ENCODE results near the gene SLC6A17.

SLC6A17 gene

DNA sequence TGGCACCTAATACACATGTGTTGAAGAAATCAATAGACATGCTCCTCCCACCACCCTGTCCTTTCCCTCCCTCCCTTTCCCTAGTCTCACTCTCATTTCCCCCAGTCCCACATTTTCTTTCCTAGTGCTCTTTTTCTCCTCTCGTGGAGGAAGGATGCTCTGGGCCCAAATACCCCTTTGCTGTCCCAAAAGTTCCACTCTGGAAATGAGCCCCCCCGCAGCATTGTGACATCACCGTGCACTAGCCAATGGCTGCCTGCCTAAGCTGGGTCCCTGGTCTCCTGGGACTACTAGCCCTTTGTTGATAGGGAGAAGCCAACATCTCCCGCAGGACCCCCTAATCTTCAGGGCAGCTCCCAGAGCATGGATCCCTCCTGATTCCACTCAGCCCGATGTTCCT lies 38.2 kb upstream of the SLC6A17 start, which contains the start of gene UBL4B:
Gene UBL4B, plus strand, starts transcription at position 301 of the 400 bp plus-strand sequence. Its CDS starts 92 bp downstream, at position 393.
- no peak within 1 kb of the TSS for H3K9ac ChIP-seq (ENCODE audit: low read depth, low read length, poor library complexity, severe bottlenecking)
- no peaks in the 10 kb centered on the region for H3K4me1 ChIP-seq (ENCODE audit: insufficient read depth, low read length, poor library complexity, severe bottlenecking)
- no peaks in the 10 kb centered on the region for H3K27me3 ChIP-seq (ENCODE audit: insufficient read depth, low read length, poor library complexity, severe bottlenecking)
- H3K4me3 ChIP-seq (ENCODE audit: low read length, poor library complexity, severe bottlenecking) = no peak within 1 kb of the TSS
- H3K9me2 ChIP-seq (replicated peaks; ENCODE audit: low read depth, low read length) = no peaks in the 10 kb centered on the region
- no peaks in the 10 kb centered on the region for H3K79me2 ChIP-seq (ENCODE audit: insufficient read depth, low read length)
- TF ChIP-seq, protein P1, sequence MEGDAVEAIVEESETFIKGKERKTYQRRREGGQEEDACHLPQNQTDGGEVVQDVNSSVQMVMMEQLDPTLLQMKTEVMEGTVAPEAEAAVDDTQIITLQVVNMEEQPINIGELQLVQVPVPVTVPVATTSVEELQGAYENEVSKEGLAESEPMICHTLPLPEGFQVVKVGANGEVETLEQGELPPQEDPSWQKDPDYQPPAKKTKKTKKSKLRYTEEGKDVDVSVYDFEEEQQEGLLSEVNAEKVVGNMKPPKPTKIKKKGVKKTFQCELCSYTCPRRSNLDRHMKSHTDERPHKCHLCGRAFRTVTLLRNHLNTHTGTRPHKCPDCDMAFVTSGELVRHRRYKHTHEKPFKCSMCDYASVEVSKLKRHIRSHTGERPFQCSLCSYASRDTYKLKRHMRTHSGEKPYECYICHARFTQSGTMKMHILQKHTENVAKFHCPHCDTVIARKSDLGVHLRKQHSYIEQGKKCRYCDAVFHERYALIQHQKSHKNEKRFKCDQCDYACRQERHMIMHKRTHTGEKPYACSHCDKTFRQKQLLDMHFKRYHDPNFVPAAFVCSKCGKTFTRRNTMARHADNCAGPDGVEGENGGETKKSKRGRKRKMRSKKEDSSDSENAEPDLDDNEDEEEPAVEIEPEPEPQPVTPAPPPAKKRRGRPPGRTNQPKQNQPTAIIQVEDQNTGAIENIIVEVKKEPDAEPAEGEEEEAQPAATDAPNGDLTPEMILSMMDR (conservative IDR thresholded peaks at IDR 0.05; ENCODE audit: low read length) = no peak
- H4K20me1 ChIP-seq (ENCODE audit: insufficient read depth, low read length, poor library complexity, severe bottlenecking) = no peaks in the 10 kb centered on the region
- H2AFZ ChIP-seq (ENCODE audit: low read length) = no peak within 1 kb of the TSS
- H3K36me3 ChIP-seq (ENCODE audit: insufficient read depth, low read length) = no peaks in the 10 kb centered on the region
- H3K4me2 ChIP-seq (ENCODE audit: low read depth, low read length, poor library complexity, severe bottlenecking) = no peak within 1 kb of the TSS
- no peaks in the 10 kb centered on the region for H3K9me3 ChIP-seq (ENCODE audit: insufficient read depth, low read depth, low read length)
- no peaks in the 10 kb centered on the region for H3F3A ChIP-seq (ENCODE audit: low read depth)

- no peaks in the 10 kb centered on the region for H3K27me3 ChIP-seq (ENCODE audit: insufficient read depth, low read length, poor library complexity, severe bottlenecking)
- H3K9ac ChIP-seq (ENCODE audit: low read depth, low read length, poor library complexity, severe bottlenecking) = no peak overlapping the region
- H3K4me2 ChIP-seq (ENCODE audit: low read depth, low read length, poor library complexity, severe bottlenecking) = no peak overlapping the region
Measured at GRCh38 chr1:110112656-110113055, 37.6 kb upstream of the SLC6A17 start.

DNA sequence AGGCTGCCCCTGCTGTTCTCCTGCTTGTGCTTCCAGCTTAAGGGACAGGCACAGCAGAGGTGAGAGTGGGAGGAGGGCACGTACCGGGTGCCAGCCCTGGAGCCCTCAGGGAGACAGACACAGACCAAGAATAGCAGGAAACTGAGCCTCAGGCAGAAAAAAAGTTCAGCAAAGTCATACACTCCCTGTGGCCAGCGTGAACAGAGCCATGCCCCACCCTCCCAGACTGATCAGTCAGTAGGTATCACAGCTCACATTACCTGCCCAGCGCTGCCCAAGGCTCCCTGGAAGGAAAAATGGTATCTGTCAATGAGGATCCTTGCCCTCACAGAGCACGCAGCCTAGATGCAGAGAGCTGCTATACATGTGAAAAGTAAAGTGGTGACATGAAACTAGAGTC lies 36.7 kb upstream of the SLC6A17 start:
- no peak for TF ChIP-seq EZH2phosphoT487 (IDR thresholded peaks at IDR 0.05; ENCODE audit: borderline replicate concordance)
- TF ChIP-seq, protein P1 (conservative IDR thresholded peaks at IDR 0.05; ENCODE audit: low read length) = no peak
- Histone ChIP-seq H2AFZ (ENCODE audit: low read length) (no peak overlapping the region), H3K4me1 (ENCODE audit: insufficient read depth, low read length, poor library complexity, severe bottlenecking) (no peaks in the 10 kb centered on the region), H3K27me3 (ENCODE audit: insufficient read depth, low read length, poor library complexity, severe bottlenecking) (no peaks in the 10 kb centered on the region), H3K79me2 (ENCODE audit: insufficient read depth, low read length) (no peaks in the 10 kb centered on the region), H3K4me3 (ENCODE audit: low read length, poor library complexity, severe bottlenecking) (no peak overlapping the region), H4K20me1 (ENCODE audit: insufficient read depth, low read length, poor library complexity, severe bottlenecking) (no peaks in the 10 kb centered on the region), H3K9ac (ENCODE audit: low read depth, low read length, poor library complexity, severe bottlenecking) (no peak overlapping the region), H3K4me2 (ENCODE audit: low read depth, low read length, poor library complexity, severe bottlenecking) (no peak overlapping the region), H3F3A (ENCODE audit: low read depth) (no peaks in the 10 kb centered on the region), H3K9me2 (replicated peaks; ENCODE audit: low read depth, low read length) (no peaks in the 10 kb centered on the region), H3K9me3 (ENCODE audit: insufficient read depth, low read depth, low read length) (no peaks in the 10 kb centered on the region), H3K36me3 (ENCODE audit: insufficient read depth, low read length) (no peaks in the 10 kb centered on the region)

More at GRCh38 chr1:110112656-110113055, 37.6 kb upstream of the SLC6A17 start:
- H3K4me1 ChIP-seq (ENCODE audit: insufficient read depth, low read length, poor library complexity, severe bottlenecking) = no peaks in the 10 kb centered on the region
- no peaks in the 10 kb centered on the region for H3K9me2 ChIP-seq (replicated peaks; ENCODE audit: low read depth, low read length)
- H3K79me2 ChIP-seq (ENCODE audit: insufficient read depth, low read length) = no peaks in the 10 kb centered on the region
- H3K9me3 ChIP-seq (ENCODE audit: insufficient read depth, low read depth, low read length) = no peaks in the 10 kb centered on the region
- H3K36me3 ChIP-seq (ENCODE audit: insufficient read depth, low read length) = no peaks in the 10 kb centered on the region
- TF ChIP-seq, protein P1 (conservative IDR thresholded peaks at IDR 0.05; ENCODE audit: low read length) = no peak
- TF ChIP-seq EZH2phosphoT487 (IDR thresholded peaks at IDR 0.05; ENCODE audit: borderline replicate concordance) = no peak
- H3K4me3 ChIP-seq (ENCODE audit: low read length, poor library complexity, severe bottlenecking) = no peak overlapping the region
- no peak overlapping the region for H2AFZ ChIP-seq (ENCODE audit: low read length)
- H4K20me1 ChIP-seq (ENCODE audit: insufficient read depth, low read length, poor library complexity, severe bottlenecking) = no peaks in the 10 kb centered on the region
- H3F3A ChIP-seq (ENCODE audit: low read depth) = no peaks in the 10 kb centered on the region
